Esophagus squamous epithelium (tissue), 4 donors: ENCODE measurements around the gene STING1.

ENCODE experiments used
- POLR2A ChIP-seq, 4 donors: fragments of 450-650 bp; IDR thresholded peaks; one replicate each; pipeline ENCODE4 v1.6.1; 2017; ENCODE audit warnings: antibody characterized with exemption in 4 of 4, mild to moderate bottlenecking in 4 of 4, moderate library complexity in 3 of 4
- TF ChIP-seq, protein P1 (sequence below), 6 experiments: fragments of 450-650 bp in 4 of 6; fragments of 200-600 bp in 2 of 6; sonication (generic) in 2 of 6; IDR thresholded peaks; one replicate each; pipeline ENCODE4 v1.5.1; 2016 to 2019; ENCODE audit warnings: antibody characterized with exemption in 6 of 6, mild to moderate bottlenecking in 4 of 6, moderate library complexity in 4 of 6

DNA sequence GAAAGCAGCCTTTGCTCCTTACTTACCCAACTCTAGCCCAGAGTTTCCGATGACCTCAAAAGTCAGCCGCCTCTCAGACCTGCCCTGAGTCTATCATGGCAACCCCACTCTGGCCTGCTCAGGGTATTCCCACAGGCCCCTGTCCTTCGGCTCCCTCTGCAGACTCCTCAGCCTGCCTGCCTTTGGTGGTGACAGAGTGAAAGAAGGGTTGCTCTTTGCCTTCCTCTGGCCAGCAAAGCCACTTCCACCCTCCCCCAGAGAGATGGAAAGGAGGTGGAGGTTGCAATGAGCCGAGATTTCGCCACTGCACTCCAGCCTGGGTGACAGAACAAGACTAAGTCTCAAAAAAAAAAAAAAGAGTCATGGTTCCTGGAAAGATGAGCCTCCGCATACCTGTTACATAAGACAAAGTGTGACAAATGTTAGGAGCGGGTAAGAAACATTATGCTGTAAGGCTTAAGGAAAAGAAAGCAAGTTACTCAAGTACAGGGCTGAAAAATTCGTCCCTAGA, 14.1 kb downstream of the STING1 start:
- TF ChIP-seq, protein P1, sequence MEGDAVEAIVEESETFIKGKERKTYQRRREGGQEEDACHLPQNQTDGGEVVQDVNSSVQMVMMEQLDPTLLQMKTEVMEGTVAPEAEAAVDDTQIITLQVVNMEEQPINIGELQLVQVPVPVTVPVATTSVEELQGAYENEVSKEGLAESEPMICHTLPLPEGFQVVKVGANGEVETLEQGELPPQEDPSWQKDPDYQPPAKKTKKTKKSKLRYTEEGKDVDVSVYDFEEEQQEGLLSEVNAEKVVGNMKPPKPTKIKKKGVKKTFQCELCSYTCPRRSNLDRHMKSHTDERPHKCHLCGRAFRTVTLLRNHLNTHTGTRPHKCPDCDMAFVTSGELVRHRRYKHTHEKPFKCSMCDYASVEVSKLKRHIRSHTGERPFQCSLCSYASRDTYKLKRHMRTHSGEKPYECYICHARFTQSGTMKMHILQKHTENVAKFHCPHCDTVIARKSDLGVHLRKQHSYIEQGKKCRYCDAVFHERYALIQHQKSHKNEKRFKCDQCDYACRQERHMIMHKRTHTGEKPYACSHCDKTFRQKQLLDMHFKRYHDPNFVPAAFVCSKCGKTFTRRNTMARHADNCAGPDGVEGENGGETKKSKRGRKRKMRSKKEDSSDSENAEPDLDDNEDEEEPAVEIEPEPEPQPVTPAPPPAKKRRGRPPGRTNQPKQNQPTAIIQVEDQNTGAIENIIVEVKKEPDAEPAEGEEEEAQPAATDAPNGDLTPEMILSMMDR (IDR thresholded peaks at IDR 0.05): no peak
- TF ChIP-seq POLR2A (IDR thresholded peaks at IDR 0.05): no peak
